Limb (tissue), 2 donors: ENCODE data around the gene CPTP.

Experiments
- DNase-seq, 2 donors: peaks; one replicate each; pipeline ENCODE4 v3.0.0-alpha.2; 2016; ENCODE audit errors: extremely low spot score in 2 of 2

CPTP gene

DNA sequence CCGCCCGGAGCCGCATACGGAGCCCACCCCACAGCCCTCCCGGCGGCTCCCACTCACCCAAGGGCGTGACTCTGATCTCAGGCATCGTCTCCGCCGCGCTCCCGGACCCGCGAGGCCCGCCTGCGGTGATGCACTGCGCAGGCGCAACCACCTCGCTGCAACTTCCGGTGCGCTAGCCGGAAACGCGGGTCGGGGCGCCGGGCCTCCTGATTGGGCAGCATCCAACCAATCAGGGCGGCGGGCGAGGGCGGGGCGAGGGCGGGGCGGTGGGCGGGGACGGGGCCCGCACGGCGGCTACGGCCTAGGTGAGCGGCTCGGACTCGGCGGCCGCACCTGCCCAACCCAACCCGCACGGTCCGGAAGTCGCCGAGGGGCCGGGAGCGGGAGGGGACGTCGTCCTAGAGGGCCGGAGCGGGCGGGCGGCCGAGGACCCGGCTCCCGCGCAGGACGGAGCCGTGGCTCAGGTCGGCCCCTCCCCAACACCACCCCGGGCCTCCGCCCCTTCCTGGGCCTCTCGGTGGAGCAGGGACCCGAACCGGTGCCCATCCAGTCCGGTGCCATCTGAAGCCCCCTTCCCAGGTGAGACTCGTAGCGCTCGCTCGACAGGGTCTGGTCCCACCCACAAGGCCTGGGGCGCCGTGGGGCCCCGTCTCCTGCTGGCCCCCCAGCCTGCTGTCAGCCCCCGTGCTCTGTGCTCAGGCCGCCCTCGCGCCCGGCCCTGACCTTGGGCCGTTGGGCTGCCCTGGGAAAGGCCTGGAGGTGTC, at the start of gene CPTP, which contains the start of gene INTS11:
Gene CPTP (plus strand): TSS at position 279 of the 764 bp plus-strand sequence. CDS start 2,109 bp downstream, outside the sequence.
Gene INTS11 (minus strand): TSS at position 137 of the 764 bp plus-strand sequence. CDS start 52 bp downstream, at position 85.
- DNase-seq, result peak; percentile 91 to 97

DNA sequence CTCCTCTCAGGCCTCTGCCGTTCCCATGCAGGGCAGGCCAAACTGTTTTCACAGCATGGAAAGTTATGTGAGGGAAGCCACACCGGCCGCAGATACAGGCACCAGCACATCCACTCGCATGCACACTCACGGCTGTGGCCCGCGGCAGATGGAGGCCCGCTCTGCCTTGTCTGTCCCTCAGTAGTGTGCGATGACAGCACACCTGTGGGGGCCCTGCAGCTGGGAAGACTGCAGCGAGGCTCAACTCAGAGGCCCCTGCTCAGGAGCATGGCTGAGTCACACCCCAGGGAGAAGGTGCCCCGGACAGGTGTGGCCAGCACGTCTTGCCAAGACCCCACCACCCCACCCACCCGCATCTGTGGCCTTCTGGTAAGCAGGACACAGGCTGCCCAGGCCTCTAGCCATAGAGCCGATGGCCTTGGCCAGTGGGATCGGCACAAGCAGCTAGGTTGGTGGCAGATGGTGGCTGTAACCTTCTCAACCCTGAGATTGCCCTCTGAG, 49.6 kb upstream of the CPTP start:
- DNase-seq, result no peak

DNA sequence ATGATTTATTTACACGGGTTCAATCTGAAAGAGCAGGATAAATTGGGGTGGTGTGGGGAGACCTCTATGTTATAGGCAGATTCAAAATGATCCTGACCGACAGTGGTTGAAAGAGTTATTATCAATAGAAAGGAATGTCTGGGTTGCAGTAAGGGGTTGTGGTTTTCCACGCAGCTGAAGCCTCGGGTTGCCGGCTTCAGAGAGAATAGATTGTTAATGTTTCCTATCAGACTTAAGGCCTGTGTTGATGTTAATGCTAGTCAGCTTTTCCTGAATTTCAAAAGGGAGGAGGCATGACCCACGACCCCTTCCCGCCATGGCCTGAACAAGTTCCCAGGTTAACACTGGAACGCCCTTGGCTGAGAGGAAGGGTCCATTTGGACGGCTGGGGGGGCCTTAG, 48.8 kb upstream of the CPTP start:
- no peak for DNase-seq

DNA sequence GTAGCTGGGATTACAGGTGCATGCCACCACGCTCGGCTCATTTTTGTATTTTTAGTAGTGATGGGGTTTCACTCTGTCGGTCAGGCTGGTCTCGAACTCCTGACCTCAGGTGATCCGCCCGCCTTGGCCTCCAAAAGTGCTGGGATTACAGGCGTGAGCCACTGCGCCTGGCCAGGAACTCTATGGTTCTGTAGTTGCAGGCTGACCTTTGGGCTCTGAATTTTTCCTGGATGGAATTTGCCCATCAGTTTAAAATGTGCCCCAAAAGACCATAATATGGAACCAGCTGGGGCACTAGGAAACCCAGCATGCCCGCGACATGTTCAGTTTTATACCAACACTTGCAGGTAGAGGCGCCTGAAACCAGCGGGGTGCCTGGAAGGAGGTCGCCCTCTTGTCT, 46.0 kb upstream of the CPTP start:
- no peak for DNase-seq

DNA sequence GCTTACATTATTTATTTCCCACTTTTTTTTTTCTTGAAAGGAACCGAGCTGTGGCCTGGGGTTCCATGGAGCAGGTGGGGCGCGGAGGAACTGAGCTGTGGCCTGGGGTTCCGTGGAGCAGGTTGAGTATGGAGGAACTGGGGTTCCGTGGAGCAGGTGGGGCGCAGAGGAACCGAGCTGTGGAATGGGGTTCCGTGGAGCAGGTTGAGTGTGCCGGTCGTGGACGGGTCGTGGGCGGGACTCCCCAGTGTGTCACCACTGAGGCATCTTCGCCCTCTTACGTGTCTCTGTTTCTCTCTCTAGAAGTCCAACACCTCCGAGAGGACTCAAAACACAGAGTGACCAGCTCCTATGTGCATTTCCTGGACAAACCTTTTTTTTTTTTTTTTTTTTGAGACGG, 45.6 kb upstream of the CPTP start:
- DNase-seq, result no peak

DNA sequence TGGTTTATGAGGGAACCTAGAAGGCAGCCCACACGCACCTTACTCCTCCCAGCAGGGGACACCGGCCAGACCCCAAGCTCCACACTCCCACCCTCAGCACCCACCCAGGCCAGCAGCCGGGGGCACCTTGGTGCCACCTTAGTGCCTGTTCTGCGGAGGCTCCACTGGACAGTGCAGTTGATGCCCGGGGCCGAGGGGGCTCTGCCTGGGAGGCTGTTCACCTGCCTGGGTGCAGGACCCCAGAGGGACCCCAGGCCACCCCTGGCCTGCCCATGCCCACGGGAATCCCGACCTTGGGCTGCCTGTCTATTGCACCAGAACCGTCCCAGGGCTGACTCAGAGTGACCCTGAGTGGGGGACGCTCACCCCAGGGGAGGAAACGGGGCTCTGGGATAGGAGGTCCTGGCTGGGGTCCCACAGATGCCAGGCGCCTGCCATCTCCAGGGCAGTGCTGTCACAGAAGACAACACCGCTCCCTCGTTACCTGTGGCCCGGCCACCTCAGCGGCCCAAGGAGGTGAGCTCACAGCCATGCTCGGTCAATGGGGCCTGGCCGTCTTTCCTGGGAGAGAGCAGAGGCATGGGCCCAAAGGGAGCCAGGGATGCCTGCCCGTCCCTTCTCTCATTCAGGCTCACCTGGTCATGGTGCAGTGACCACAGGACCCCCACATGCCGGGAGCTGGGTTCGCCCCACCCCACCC, 43.7 kb upstream of the CPTP start:
- no peak for DNase-seq

DNA sequence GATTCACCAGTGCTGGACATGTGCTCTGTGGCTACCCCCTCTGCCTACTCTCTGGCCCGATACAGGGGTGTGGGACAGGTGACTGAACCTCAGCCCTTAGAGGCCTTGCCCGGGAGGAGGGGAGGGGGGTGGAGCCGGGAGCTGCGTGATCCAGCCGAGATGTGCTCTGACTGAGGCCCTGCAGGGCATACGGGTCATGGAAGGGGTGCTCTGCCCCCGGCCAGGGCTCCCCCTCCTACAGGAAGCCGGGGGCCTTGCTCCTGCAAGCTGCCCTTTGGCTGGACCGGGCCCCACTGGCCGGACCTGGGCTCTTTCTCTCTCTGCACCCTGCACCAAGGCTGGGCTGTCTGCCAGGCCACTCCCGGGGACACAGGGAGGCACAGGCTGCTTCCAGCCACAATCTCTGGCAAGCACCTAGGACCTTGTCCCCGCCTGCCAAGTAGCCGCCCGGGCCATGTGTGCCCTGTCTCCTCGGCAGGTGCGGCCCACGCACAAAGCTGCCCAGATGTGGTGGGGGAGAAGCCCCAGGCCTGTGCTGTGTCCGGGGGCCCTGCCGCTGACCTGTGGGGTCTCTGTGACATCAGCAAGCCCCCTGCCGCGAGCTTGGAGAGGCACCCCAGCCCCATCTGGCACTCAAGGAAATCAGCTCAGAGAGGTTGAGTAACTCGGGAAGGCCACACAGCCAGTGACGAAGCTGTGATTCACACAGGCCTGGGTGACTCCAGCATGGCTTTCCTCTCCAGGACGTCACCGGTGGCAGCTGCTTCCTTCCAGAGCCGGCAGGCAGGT, 42.9 kb upstream of the CPTP start:
- no peak for DNase-seq

DNA sequence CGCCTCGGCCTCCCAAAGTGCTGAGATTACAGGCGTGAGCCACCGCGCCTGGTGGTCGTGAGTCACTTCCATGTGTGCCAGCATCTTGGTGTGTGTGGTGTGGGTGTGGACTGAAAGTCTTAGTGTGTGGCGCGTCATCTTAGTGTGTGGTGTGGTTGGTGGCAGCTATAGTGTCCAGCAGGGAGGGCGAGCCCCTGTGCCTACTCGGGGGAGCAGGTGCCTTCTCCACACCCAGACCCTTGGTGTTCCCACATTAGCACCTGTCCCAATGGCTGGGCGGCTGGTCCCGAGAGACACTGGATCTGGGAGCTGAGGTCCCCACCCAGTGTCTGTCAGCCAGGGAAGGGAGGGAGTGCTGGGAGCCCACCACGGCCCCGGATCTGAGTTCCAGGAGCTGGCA, 41.6 kb upstream of the CPTP start:
- no peak for DNase-seq

DNA sequence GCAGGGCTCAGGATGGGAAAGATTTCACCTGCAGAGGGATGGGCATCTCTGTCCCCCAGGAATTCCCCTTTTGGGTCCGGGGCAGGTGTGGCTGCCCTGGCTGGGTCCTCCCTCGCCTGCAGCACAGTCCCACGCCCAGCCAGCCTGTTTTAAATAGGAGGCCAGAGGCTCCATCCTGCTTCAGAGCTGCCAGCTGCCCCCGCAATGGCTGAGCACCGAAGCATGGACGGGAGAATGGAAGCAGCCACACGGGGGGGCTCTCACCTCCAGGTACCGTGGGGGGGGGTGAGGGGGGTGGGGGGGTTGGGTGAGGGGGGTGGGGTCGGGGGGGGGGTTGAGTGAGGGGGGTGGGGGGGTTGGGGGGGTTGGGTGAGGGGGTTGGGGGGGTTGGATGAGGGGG, 40.8 kb upstream of the CPTP start:
- no peak for DNase-seq

DNA sequence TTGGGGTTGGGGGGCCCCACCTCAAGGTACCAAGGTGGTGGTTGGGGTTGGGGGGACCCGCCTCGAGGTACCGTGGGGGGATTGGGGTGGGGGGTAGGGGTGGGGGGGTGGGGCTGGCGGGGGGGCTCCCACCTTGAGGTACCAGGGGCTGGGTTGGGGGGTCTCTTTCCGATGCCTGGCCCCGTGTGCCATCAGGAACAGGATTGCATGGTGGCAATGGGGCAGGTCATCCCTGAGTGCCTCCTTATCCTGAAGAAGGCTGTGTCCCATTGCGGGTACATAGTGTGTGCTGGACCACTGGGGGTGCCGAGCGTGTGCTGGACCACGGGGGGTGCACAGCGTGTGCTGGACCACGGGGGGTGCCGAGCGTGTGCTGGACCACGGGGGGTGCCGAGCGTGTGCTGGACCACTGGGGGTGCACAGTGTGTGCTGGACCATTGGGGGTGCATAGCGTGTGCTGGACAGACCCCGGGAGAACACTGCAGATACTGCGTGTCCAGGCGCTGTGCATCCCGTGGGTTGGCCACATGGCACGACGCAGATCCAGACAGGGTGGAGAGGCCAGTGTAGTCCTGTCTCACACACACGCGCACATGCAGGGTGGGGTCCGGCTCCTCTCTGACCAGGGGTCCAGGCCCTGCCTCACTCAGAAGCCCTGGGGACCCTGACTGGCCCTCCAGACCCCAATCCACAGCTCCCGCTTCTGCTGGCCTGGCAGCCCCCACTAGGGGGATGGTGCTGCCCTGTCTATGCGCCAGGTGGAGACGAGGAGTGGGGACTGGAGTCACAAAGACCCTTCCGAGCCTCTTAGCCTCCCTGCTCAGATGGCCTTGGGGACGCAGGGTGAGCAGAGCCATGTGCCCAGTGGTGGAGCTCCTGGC, 40.1 kb upstream of the CPTP start:
- no peak for DNase-seq

DNA sequence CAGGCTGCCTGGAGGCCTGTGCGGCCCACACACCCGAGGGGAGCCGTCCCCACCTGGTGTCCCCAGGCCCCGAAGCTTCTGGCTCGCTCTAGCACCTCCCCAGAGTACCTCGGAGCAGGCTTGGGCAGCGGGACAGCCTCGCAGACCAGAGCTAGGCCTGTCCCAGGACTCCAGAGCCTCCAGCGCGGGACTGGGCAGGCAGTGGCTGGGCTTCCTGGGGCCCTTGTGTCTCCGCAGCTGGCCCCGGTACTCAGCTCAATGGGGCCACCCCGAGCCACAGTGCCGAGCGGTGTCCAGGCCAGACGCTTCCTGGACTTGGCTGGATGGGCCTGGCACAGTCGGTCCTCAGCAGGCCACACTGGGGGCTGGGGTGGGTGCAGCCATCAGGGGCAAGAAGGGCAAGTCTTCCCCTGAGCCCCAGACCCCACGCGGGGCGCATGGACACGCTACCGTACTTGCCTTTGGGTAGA, 39.5 kb upstream of the CPTP start:
- DNase-seq, result no peak

DNA sequence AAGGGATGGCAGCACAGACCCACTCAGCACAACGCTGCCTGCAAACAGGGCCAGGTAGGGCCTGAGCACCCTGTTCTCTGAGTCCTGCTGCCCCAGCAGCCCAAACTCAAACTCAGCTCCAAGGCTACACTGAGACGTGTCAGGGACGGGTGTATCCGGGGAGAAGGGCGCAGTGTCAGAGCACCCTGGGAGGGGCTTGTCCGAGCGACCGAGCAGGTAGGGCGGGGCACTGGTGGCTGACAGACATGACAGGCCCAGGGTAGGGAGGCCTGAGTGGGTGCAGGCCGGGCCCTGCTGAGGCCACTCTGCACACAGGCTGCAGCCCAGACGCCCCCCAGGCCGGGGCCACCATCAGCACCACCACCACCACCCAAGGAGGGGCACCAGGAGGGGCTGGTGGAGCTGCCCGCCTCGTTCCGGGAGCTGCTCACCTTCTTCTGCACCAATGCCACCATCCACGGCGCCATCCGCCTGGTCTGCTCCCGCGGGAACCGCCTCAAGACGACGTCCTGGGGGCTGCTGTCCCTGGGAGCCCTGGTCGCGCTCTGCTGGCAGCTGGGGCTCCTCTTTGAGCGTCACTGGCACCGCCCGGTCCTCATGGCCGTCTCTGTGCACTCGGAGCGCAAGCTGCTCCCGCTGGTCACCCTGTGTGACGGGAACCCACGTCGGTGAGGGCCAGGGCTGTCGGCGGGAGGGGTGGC, 38.8 kb upstream of the CPTP start:
- DNase-seq, result no peak

DNA sequence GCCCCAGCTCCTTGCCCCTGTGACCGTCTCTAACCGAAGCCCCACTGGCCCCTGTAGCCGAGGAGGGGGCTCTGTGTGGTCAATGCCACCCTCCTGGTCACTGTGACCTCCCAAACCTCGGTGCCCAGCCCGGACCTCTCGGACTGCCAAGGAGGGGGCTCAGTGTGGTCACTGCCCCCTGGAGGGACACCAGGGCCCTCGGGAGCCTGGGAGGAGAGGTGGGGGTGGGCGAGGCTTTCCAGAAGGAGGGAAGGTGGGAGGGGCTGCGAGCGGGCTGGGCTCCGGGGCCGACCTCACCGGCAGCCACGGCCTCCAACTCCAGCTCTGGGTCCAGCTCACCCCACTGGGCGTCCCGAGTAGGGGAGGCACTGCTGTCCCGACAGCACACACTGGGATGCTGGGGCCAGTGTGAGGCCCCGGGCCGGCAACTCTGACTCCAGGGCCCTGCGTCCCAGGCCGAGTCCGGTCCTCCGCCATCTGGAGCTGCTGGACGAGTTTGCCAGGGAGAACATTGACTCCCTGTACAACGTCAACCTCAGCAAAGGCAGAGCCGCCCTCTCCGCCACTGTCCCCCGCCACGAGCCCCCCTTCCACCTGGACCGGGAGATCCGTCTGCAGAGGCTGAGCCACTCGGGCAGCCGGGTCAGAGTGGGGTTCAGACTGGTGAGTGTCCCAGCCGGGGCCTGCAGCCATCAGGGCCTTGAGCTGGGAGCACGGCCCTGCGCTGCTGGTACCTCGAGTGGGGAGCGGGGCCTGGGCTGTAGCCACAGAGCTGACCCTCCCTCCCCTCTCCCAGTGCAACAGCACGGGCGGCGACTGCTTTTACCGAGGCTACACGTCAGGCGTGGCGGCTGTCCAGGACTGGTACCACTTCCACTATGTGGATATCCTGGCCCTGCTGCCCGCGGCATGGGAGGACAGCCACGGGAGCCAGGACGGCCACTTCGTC, 38.0 kb upstream of the CPTP start:
- DNase-seq, result no peak

DNA sequence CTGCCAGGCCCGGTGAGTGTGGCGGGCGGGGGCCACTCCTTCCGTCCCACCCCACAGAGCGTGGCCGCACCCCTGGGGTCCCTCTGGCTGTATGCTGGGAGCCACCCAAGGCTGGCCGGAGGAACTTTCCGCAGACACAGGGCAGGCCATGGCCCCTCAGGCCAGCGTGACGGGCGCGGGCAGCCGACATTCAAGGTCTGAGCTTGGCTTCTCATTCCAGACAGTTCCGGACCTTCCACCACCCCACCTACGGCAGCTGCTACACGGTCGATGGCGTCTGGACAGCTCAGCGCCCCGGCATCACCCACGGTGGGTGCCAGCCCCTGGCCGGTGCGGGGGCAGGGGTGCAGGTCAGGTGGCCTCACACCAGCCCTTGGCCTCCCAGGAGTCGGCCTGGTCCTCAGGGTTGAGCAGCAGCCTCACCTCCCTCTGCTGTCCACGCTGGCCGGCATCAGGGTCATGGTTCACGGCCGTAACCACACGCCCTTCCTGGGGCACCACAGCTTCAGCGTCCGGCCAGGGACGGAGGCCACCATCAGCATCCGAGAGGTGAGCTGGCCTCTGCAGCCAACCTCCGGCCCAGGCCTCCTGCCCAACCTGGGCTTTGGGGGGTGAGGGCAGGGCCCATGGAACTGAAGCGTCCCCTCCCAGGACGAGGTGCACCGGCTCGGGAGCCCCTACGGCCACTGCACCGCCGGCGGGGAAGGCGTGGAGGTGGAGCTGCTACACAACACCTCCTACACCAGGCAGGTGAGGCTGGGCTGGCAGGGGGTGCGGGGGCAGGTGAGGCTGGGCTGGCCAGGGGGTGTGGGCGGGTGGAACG, 37.1 kb upstream of the CPTP start:
- no peak for DNase-seq

DNA sequence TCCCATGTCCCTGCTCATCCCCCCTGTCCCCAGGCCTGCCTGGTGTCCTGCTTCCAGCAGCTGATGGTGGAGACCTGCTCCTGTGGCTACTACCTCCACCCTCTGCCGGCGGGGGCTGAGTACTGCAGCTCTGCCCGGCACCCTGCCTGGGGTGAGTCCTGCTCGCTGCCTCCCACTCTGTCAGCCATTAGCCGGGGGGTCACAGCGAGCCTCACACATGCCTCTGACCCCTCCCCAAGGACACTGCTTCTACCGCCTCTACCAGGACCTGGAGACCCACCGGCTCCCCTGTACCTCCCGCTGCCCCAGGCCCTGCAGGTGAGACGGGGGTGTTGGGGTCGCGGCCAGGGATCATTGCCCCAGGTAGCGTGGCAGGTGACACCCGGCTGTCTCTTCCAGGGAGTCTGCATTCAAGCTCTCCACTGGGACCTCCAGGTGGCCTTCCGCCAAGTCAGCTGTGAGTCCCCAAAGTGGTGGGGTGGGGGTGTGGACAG, 34.3 kb upstream of the CPTP start:
- DNase-seq, result peak in 1 of 2 donors; percentile 73

DNA sequence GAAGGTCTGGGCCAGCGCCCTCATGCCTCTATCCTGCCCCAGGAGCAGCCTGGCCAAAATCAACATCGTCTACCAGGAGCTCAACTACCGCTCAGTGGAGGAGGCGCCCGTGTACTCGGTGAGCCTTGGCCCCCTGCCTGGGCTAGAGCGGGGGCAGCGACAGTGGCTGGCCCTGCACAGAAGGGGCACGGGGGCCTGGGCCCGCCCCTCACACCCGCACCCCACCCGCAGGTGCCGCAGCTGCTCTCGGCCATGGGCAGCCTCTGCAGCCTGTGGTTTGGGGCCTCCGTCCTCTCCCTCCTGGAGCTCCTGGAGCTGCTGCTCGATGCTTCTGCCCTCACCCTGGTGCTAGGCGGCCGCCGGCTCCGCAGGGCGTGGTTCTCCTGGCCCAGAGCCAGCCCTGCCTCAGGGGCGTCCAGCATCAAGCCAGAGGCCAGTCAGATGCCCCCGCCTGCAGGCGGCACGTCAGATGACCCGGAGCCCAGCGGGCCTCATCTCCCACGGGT, 33.5 kb upstream of the CPTP start:
- no peak for DNase-seq

DNA sequence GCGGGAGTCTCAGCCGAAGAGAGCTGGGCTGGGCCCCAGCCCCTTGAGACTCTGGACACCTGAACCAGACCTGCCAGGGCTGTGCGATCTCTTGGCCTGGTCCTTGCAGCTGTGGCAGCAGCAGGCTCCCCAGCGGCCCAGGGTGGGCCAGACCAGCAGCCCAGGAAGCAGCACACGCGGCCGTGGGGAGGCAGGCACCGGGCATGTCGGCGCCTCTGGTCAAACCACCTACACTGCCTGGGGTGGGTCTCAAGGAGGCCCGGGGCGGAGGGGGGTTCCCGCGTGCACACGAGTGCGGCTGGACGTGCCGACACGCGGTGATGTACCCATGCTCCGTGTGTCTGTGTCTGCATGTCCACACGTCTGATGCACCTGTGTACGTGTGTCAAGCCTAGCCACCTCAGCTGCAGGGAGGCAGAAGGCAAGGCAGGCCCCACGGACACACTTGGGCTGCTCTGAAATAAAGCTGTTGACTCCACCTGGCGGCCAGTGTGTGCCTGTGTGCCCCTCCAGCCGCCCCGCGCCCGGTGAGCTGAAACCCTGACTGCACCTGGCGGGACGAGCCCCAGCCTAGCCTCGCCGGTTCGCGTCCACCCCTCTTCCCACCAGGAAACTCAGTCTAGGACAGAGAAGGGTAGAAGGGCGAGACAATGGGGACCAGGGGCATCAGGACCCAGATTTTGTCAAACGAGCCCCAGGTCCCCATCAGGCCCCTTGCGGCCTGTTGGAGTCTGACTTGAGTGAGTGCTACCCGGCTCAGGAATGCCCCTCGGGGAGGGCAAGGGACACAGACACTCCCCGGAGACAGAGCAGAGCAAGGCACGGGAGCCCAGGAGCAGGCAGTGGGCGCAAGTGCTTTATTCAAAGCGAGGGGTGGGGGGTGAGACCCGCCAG, 32.8 kb upstream of the CPTP start:
- DNase-seq, result peak; percentile 50 to 82
